Measurements from ENCODE around the gene FAM83C. TPM values are rescaled to one million over a fixed set of nuclear protein-coding genes. Genes with fewer than 3 reads are reported as not detected.

FAM83C gene
- total RNA-seq, 4 donors from 2014 or later = 29.5 to 55.3 (median 38.2) TPM

DNA sequence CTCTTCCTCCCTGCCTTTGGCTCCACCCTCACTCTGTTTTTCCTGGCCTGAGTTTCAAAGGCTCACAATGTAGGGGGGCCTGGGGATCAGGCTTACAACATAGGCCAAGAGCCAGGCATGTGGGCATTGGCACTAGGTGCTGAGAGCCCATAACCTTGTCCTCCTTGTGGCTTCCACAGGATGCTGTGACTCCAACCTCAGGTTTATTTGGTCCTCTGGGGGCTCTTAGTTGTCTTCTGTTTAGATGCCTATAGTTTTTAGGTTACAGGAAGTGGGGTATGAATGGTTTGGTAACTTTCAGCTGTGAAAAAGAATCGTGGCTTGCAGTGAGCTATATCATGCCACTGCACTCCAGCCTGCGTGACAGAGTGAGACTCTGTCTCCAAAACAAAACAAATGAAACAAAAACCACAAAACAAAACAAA is 40.2 kb downstream of the FAM83C start:
- no peak for DNase-seq
- peaks cover 0 to 16% (median 0%) of the 10 kb centered on the region in 3 donors for H3K36me3 ChIP-seq
- no peak overlapping the region for H3K27ac ChIP-seq
- H3K4me1 ChIP-seq = no peaks in the 10 kb centered on the region
- H3K9me3 ChIP-seq = no peaks in the 10 kb centered on the region
- WGBS, 2 donors = 35 to 53% methylated on average over 2 of the region's 2 CpGs
- intact Hi-C loops (cut with DNase I) = no loop called here
- no peak overlapping the region for H3K4me3 ChIP-seq
- TF ChIP-seq POLR2A (IDR thresholded peaks at IDR 0.05) (no peak), CTCF (IDR thresholded peaks at IDR 0.05) (no peak)
- H3K27me3 ChIP-seq = no peaks in the 10 kb centered on the region

- H3K4me3 ChIP-seq = no peak overlapping the region
- H3K36me3 ChIP-seq = peaks cover 0 to 16% (median 0%) of the 10 kb centered on the region in 3 donors
- TF ChIP-seq POLR2A (IDR thresholded peaks at IDR 0.05) = no peak
- TF ChIP-seq CTCF (IDR thresholded peaks at IDR 0.05) = no peak
- intact Hi-C loops (cut with DNase I) = no loop called here
- no peak for DNase-seq
- H3K9me3 ChIP-seq = no peaks in the 10 kb centered on the region
- no peak overlapping the region for H3K27ac ChIP-seq
- H3K27me3 ChIP-seq = no peaks in the 10 kb centered on the region
- WGBS, 2 donors = 90% methylated on average over 2 of the region's 2 CpGs; no CpG with 5 or more reads in 1 of the 2 donors
- H3K4me1 ChIP-seq = no peaks in the 10 kb centered on the region
Observed at GRCh38 chr20:35251613-35251940, 40.6 kb downstream of the FAM83C start.

DNA sequence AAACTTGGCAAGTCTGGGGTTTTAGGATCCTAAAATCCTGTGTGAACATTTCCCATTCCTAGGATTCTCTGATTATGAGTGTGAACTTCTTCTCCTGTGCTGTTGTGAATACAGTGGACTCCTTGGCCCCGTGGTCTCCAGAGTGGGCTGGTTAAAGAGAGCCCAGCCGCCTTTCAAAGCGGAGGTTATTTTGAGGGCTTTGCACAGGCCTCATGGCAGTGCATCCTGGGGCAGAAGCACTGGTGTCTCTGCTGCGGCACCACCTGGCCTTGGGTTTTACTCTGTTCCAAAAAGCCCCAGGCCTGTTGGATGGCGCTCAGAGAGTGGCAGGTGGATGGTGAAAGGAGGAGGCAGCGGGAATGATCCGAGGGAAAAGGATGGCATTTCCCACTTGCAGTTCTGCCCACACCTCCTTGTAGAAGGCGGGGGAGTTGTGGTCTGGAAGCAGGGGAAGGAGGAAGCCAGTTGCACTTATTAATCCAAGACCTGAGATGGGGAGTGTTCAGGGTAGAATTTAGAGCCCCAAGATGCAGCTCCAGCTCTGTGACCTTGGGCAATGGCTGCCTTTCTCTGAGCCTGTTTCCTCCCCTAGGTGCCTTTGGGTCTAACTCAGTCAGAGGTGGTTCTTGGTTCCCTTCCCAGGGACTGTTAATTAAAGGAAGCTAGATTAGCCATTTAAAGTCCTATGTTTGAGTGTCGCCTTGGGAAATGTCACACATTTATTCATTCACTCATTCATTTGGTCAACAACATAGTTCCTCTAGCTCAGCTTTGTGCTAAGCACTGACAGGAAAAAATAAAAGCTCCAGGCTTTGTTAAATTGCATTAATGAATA is 43.4 kb downstream of the FAM83C start:
- WGBS, 2 donors = 64 to 89% methylated on average over 8 of the region's 9 CpGs
- Histone ChIP-seq H3K27me3 (no peaks in the 10 kb centered on the region), H3K4me3 (no peak overlapping the region), H3K36me3 (no peaks in the 10 kb centered on the region), H3K4me1 (no peaks in the 10 kb centered on the region), H3K9me3 (no peaks in the 10 kb centered on the region), H3K27ac (no peak overlapping the region)
- intact Hi-C loops (cut with DNase I) = no loop called here
- TF ChIP-seq POLR2A (IDR thresholded peaks at IDR 0.05) (no peak), CTCF (IDR thresholded peaks at IDR 0.05) (no peak)
- no peak for DNase-seq

GRCh38 chr20:35246723-35247122 is 45.5 kb downstream of the FAM83C start:
- H3K4me3 ChIP-seq = no peak overlapping the region
- no peaks in the 10 kb centered on the region for H3K36me3 ChIP-seq
- H3K27me3 ChIP-seq = no peaks in the 10 kb centered on the region
- H3K9me3 ChIP-seq = no peaks in the 10 kb centered on the region
- TF ChIP-seq CTCF (IDR thresholded peaks at IDR 0.05) (no peak), POLR2A (IDR thresholded peaks at IDR 0.05) (no peak)
- no peak overlapping the region for H3K27ac ChIP-seq
- intact Hi-C loops (cut with DNase I) = no loop called here
- no peaks in the 10 kb centered on the region for H3K4me1 ChIP-seq
- WGBS, 2 donors = 88 to 94% methylated on average over 12 of the region's 12 CpGs
- DNase-seq = no peak

DNA sequence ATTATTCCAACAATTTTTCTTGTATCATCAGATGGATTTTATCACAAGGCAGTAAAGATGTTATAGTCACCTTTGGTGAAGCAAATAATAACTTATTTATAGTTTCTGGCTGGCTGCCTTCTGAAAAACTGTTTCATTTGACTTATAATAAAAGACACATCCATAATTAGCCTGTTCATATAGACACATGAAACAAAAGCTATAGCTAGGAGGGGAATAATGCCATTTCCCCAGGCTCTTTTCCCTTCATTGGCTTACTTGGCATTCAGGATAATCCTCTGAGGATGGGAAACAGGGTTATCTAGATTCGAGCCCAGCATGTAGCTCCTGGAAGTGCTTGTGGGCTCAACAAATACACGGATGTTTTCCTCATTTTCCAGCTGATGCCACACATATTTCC is 48.2 kb downstream of the FAM83C start:
- no peaks in the 10 kb centered on the region for H3K27me3 ChIP-seq
- no peak for TF ChIP-seq CTCF (IDR thresholded peaks at IDR 0.05)
- TF ChIP-seq POLR2A (IDR thresholded peaks at IDR 0.05) = no peak

More for the DNA sequence above, 48.2 kb downstream of the FAM83C start:
- H3K4me3 ChIP-seq = no peak overlapping the region
- H3K27ac ChIP-seq = no peak overlapping the region
- H3K9me3 ChIP-seq = no peaks in the 10 kb centered on the region
- DNase-seq = no peak
- no peaks in the 10 kb centered on the region for H3K36me3 ChIP-seq
- no peaks in the 10 kb centered on the region for H3K4me1 ChIP-seq
- WGBS, 2 donors = 23 to 50% methylated on average over 2 of the region's 2 CpGs
- intact Hi-C loops (cut with DNase I) = no loop called here
